Measurements from ENCODE around the gene PERM1. TPM values are rescaled to one million over a fixed set of nuclear protein-coding genes. Genes with fewer than 3 reads are reported as not detected.

Gene PERM1
- total and polyA plus RNA-seq, 2 of the 13 experiments (the other 11 are each of a cell fraction or from before 2014, with no cell fraction given) = 0.04 to 0.29 TPM

GRCh38 chr1:980602-981395 is 1.1 kb downstream of the PERM1 start (continued):
- TF ChIP-seq ZNF737 (CRISPR knock-in tag; IDR thresholded peaks at IDR 0.05; ENCODE audit: borderline replicate concordance) = no peak
- 0 out of 2 replicates have a peak, but pooled peaks have one; percentile 22 for TF ChIP-seq HDAC1 (CRISPR knock-in tag; IDR thresholded peaks at IDR 0.05)
- TF ChIP-seq, protein P1, sequence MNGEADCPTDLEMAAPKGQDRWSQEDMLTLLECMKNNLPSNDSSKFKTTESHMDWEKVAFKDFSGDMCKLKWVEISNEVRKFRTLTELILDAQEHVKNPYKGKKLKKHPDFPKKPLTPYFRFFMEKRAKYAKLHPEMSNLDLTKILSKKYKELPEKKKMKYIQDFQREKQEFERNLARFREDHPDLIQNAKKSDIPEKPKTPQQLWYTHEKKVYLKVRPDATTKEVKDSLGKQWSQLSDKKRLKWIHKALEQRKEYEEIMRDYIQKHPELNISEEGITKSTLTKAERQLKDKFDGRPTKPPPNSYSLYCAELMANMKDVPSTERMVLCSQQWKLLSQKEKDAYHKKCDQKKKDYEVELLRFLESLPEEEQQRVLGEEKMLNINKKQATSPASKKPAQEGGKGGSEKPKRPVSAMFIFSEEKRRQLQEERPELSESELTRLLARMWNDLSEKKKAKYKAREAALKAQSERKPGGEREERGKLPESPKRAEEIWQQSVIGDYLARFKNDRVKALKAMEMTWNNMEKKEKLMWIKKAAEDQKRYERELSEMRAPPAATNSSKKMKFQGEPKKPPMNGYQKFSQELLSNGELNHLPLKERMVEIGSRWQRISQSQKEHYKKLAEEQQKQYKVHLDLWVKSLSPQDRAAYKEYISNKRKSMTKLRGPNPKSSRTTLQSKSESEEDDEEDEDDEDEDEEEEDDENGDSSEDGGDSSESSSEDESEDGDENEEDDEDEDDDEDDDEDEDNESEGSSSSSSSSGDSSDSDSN (CRISPR knock-in tag; IDR thresholded peaks at IDR 0.05) = peak; percentile 82
- TF ChIP-seq, protein P2, sequence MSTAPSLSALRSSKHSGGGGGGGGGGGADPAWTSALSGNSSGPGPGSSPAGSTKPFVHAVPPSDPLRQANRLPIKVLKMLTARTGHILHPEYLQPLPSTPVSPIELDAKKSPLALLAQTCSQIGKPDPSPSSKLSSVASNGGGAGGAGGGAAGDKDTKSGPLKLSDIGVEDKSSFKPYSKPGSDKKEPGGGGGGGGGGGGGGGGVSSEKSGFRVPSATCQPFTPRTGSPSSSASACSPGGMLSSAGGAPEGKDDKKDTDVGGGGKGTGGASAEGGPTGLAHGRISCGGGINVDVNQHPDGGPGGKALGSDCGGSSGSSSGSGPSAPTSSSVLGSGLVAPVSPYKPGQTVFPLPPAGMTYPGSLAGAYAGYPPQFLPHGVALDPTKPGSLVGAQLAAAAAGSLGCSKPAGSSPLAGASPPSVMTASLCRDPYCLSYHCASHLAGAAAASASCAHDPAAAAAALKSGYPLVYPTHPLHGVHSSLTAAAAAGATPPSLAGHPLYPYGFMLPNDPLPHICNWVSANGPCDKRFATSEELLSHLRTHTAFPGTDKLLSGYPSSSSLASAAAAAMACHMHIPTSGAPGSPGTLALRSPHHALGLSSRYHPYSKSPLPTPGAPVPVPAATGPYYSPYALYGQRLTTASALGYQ (CRISPR knock-in tag; IDR thresholded peaks at IDR 0.05) = no peak
- 0 out of 2 replicates have a peak, but pooled peaks have one; percentile 42 for TF ChIP-seq ZBTB7B (CRISPR knock-in tag; IDR thresholded peaks at IDR 0.05)
- 0 out of 2 replicates have a peak, but pooled peaks have one; percentile 36 for TF ChIP-seq ZNF335 (CRISPR knock-in tag; IDR thresholded peaks at IDR 0.05)
- TF ChIP-seq PBX2 (CRISPR knock-in tag; IDR thresholded peaks at IDR 0.05) = no peak
- no peak for TF ChIP-seq ZMYM4 (CRISPR knock-in tag; IDR thresholded peaks at IDR 0.05)
- no peak for TF ChIP-seq ZFP36 (IDR thresholded peaks at IDR 0.05; ENCODE audit: borderline replicate concordance, low read depth, low read length, partially characterized antibody)
- TF ChIP-seq PATZ1 (CRISPR knock-in tag; IDR thresholded peaks at IDR 0.05) = peak; percentile 76
- TF ChIP-seq MXI1 (IDR thresholded peaks at IDR 0.05; ENCODE audit: borderline replicate concordance, low read depth, low read length) = peak; percentile 14; the same call in 1 of the 3 replicates
- TF ChIP-seq MTF1 (CRISPR knock-in tag; IDR thresholded peaks at IDR 0.05) = no peak
- TF ChIP-seq PAXIP1 (CRISPR knock-in tag; conservative IDR thresholded peaks at IDR 0.05) = peak; percentile 61
- TF ChIP-seq ZNF788 (CRISPR knock-in tag; IDR thresholded peaks at IDR 0.05; ENCODE audit: borderline replicate concordance) = peak; percentile 33; the same call in 1 of the 2 replicates
- TF ChIP-seq ZSCAN30 (CRISPR knock-in tag; IDR thresholded peaks at IDR 0.05) = no peak
- peak; percentile 41; the same call in 1 of the 2 replicates for TF ChIP-seq ZNF556 (CRISPR knock-in tag; IDR thresholded peaks at IDR 0.05; ENCODE audit: borderline replicate concordance)
